Lower lobe of right lung (tissue), 2 donors: ENCODE data around the gene OGFR. TPM values are rescaled to one million over a fixed set of nuclear protein-coding genes. Genes with fewer than 3 reads are reported as not detected.
A peak's percentile ranks its signal among the peaks of the same experiment; 100 is the strongest.

Experiments
- ATAC-seq, 2 donors: fragments of 200-7000 bp; cut with Tn5 transposase; one replicate each; pipeline ENCODE4 v1.9.1; 2020 to 2022; ENCODE audit warnings: mild to moderate bottlenecking in 2 of 2, moderate library complexity in 2 of 2
- DNase-seq: peaks from one replicate; pipeline ENCODE4 v3.0.0-alpha.2; 2020
- H3K27ac ChIP-seq: fragments of 200-600 bp; one replicate; pipeline ENCODE4 v1.8.0; 2022
- H3K27me3 ChIP-seq: fragments of 200-600 bp; one replicate; pipeline ENCODE4 v1.8.0; 2022; ENCODE audit warnings: low read depth
- H3K36me3 ChIP-seq: fragments of 200-600 bp; one replicate; pipeline ENCODE4 v1.8.0; 2022; ENCODE audit warnings: mild to moderate bottlenecking
- H3K4me1 ChIP-seq: fragments of 200-600 bp; one replicate; pipeline ENCODE4 v1.8.0; 2022
- H3K4me3 ChIP-seq: fragments of 200-600 bp; one replicate; pipeline ENCODE4 v1.8.0; 2022; ENCODE audit warnings: mild to moderate bottlenecking
- H3K9me3 ChIP-seq: fragments of 200-600 bp; one replicate; pipeline ENCODE4 v1.8.0; 2022
- CTCF ChIP-seq: fragments of 200-600 bp; IDR thresholded peaks from one replicate; pipeline ENCODE4 v1.8.0; 2022; ENCODE audit warnings: antibody characterized with exemption, mild to moderate bottlenecking
- intact Hi-C: fragments of 100-400 bp; cut with DNase I; formaldehyde crosslinking; loops from one replicate; pipeline ENCODE4 v1.11.0; 2022
- total RNA-seq: library from RNA; stranded (reverse); fragmentation: NEBNext Ultra II Directional; extraction: Animal tissue kit (Norgen Biotek cat#: 25700); gene quantifications from one replicate; pipeline ENCODE4 v1.2.1, GENCODE V29; 2021
- donor health status: DM: no; HTN: yes; CAD: no; lungs with severe emphysema.

The OGFR gene
- total RNA-seq, 1 donor from 2014 or later, result 69.4 TPM

- Histone ChIP-seq H3K27ac (no peak overlapping the region), H3K27me3 (peaks cover 19% of the 10 kb centered on the region), H3K4me1 (peaks cover 15% of the 10 kb centered on the region), H3K9me3 (no peaks in the 10 kb centered on the region), H3K36me3 (no peaks in the 10 kb centered on the region), H3K4me3 (no peak overlapping the region)
- peak; percentile 9 to 38 for ATAC-seq
- TF ChIP-seq CTCF, result no peak
- DNase-seq, result no peak
- intact Hi-C loops, result no loop called here
Observed at GRCh38 chr20:62832951-62833391, 28.3 kb downstream of the OGFR start.

GRCh38 chr20:62834967-62835730 is 30.5 kb downstream of the OGFR start:
- Histone ChIP-seq H3K27ac (no peak overlapping the region), H3K9me3 (no peaks in the 10 kb centered on the region), H3K4me3 (no peak overlapping the region), H3K36me3 (no peaks in the 10 kb centered on the region), H3K4me1 (peaks cover 15% of the 10 kb centered on the region), H3K27me3 (peaks cover 23% of the 10 kb centered on the region)
- intact Hi-C loops, result no loop called here
- no peak for ATAC-seq
- no peak for TF ChIP-seq CTCF
- DNase-seq, result no peak

- DNase-seq, result no peak
- no peaks in the 10 kb centered on the region for H3K36me3 ChIP-seq
- peaks cover 25% of the 10 kb centered on the region for H3K27me3 ChIP-seq
- H3K9me3 ChIP-seq, result no peaks in the 10 kb centered on the region
- intact Hi-C loops, result no loop called here
- no peak for ATAC-seq
- TF ChIP-seq CTCF, result no peak
- H3K4me3 ChIP-seq, result no peak overlapping the region
- H3K4me1 ChIP-seq, result peaks cover 15% of the 10 kb centered on the region
- H3K27ac ChIP-seq, result no peak overlapping the region
Observed at GRCh38 chr20:62835931-62836861, 31.6 kb downstream of the OGFR start.

GRCh38 chr20:62836967-62837490 is 32.4 kb downstream of the OGFR start:
- Histone ChIP-seq H3K9me3 (no peaks in the 10 kb centered on the region), H3K4me1 (peaks cover 11% of the 10 kb centered on the region), H3K27me3 (peaks cover 25% of the 10 kb centered on the region), H3K36me3 (no peaks in the 10 kb centered on the region), H3K27ac (no peak overlapping the region), H3K4me3 (no peak overlapping the region)
- TF ChIP-seq CTCF, result no peak
- no peak for DNase-seq
- intact Hi-C loops, result no loop called here
- ATAC-seq, result no peak

GRCh38 chr20:62837790-62838127 is 33.1 kb downstream of the OGFR start:
- DNase-seq (no peak), ATAC-seq (no peak)
- intact Hi-C loops, result no loop called here
- H3K27ac ChIP-seq, result no peak overlapping the region
- peaks cover 25% of the 10 kb centered on the region for H3K27me3 ChIP-seq
- no peaks in the 10 kb centered on the region for H3K9me3 ChIP-seq
- no peak overlapping the region for H3K4me3 ChIP-seq
- TF ChIP-seq CTCF, result no peak
- H3K36me3 ChIP-seq, result no peaks in the 10 kb centered on the region
- H3K4me1 ChIP-seq, result peaks cover 4% of the 10 kb centered on the region
